Smooth muscle cell (in vitro differentiated cells): Measurements from ENCODE around the gene METTL4. TPM values are rescaled to one million over a fixed set of nuclear protein-coding genes. Genes with fewer than 3 reads are reported as not detected.
A peak's percentile ranks its signal among the peaks of the same experiment; 100 is the strongest.

Experiments used
- DNase-seq: peaks from one replicate; lab custom pipeline; 2025; ENCODE audit not compliant: unreplicated experiment; lab: John Stamatoyannopoulos, UW
- H2AFZ ChIP-seq: fragments of 200-600 bp; sonication (generic); 2 replicates; pipeline ENCODE4 v1.6.0; 2016; ENCODE audit warnings: antibody characterized with exemption, low read depth, mild to moderate bottlenecking
- H3F3A ChIP-seq: fragments of 200-600 bp; sonication (generic); 2 replicates; pipeline ENCODE4 v1.6.0; 2017; ENCODE audit warnings: antibody characterized with exemption, low read depth
- H3K27ac ChIP-seq: fragments of 200-600 bp; sonication (generic); 2 replicates; pipeline ENCODE4 v1.5.1; 2016; ENCODE audit warnings: low read depth, mild to moderate bottlenecking
- H3K27me3 ChIP-seq: fragments of 200-600 bp; sonication (generic); 2 replicates; pipeline ENCODE4 v1.6.1; 2016; ENCODE audit warnings: low read depth, mild to moderate bottlenecking
- H3K36me3 ChIP-seq: fragments of 200-600 bp; sonication (generic); 2 replicates; pipeline ENCODE4 v1.5.1; 2016; ENCODE audit warnings: low read depth
- H3K4me1 ChIP-seq: fragments of 200-600 bp; sonication (generic); 2 replicates; pipeline ENCODE4 v1.5.1; 2016; ENCODE audit warnings: low read depth
- H3K4me2 ChIP-seq: fragments of 200-600 bp; sonication (generic); 2 replicates; pipeline ENCODE4 v1.6.0; 2016; ENCODE audit warnings: mild to moderate bottlenecking
- H3K4me3 ChIP-seq: fragments of 200-600 bp; sonication (generic); 2 replicates; pipeline ENCODE4 v1.5.1; 2016; ENCODE audit warnings: mild to moderate bottlenecking
- H3K79me2 ChIP-seq: fragments of 200-600 bp; sonication (generic); 2 replicates; pipeline ENCODE4 v1.6.0; 2016; ENCODE audit warnings: low read depth, mild to moderate bottlenecking
- H3K9ac ChIP-seq: fragments of 200-600 bp; sonication (generic); 2 replicates; pipeline ENCODE4 v1.6.0; 2016; ENCODE audit warnings: low read depth
- H3K9me3 ChIP-seq: fragments of 200-600 bp; sonication (generic); replicated peaks from 2 replicates; pipeline ENCODE4 v1.5.1; 2016; ENCODE audit warnings: low read depth
- H4K20me1 ChIP-seq: fragments of 200-600 bp; sonication (generic); 2 replicates; pipeline ENCODE4 v1.6.0; 2016; ENCODE audit warnings: low read depth
- CTCF ChIP-seq: fragments of 200-600 bp; sonication (generic); IDR thresholded peaks from 2 replicates; pipeline ENCODE4 v1.5.1; 2017; ENCODE audit warnings: borderline replicate concordance, mild to moderate bottlenecking, antibody characterized with exemption; ENCODE audit not compliant: insufficient read depth, poor library complexity, severe bottlenecking
- WGBS: methylation state at CpG from one replicate; pipeline ENCODE4 v1.1.7; 2016; ENCODE audit warnings: low lambda C conversion rate; 5-methylcytosine and 5-hydroxymethylcytosine counted together
- polyA plus RNA-seq: library from polyadenylated mRNA; unstranded; fragments of >200 nt; fragmentation: Nextera tagmentation; extraction: Ambion mirVana; gene quantifications from 2 replicates; pipeline ENCODE4 v1.2.1, GENCODE V29; 2016
- total RNA-seq: library from RNA; depleted of rRNA; stranded (reverse); fragments of >200 nt; gene quantifications from 2 replicates; pipeline ENCODE4 v1.2.3, GENCODE V29; 2014

The METTL4 gene
- total and polyA plus RNA-seq, 2 experiments from 2014 or later = 8.2 to 27.7 TPM

DNA sequence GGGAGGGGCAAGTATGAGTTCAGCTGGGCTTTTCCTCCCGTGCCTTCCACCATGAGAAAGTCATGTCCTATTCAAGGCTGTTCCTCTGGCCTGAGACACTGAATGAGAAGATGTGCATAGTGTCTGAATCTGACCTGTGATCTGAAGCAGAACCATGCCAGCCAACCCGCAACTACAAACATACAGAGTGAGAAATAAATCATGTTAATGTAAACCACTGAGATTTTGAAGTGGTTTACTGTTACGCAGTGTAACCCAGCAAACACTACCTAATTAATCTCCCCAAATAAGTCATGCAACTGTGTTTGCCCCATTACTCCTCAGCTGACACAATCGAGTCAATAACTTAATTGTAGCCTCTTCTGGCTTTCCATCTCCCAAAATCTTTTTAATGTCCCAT is 49.2 kb downstream of the METTL4 start:
- Histone ChIP-seq H3K27me3 (no peaks in the 10 kb centered on the region), H3K9me3 (no peaks in the 10 kb centered on the region), H3K36me3 (no peaks in the 10 kb centered on the region), H3K79me2 (no peaks in the 10 kb centered on the region), H3K9ac (no peak overlapping the region), H3K4me1 (no peaks in the 10 kb centered on the region), H3K27ac (no peak overlapping the region), H2AFZ (no peak overlapping the region), H3F3A (no peaks in the 10 kb centered on the region), H3K4me3 (no peak overlapping the region), H4K20me1 (no peaks in the 10 kb centered on the region), H3K4me2 (no peak overlapping the region)
- 75% methylated on average over 4 of the region's 4 CpGs for WGBS
- DNase-seq = no peak
- no peak for TF ChIP-seq CTCF

- no peak overlapping the region for H3K9ac ChIP-seq
- no peaks in the 10 kb centered on the region for H3K9me3 ChIP-seq
- peaks cover 5% of the 10 kb centered on the region for H3K4me1 ChIP-seq
- WGBS = 57% methylated on average over 5 of the region's 5 CpGs
- no peak for TF ChIP-seq CTCF
- H4K20me1 ChIP-seq = no peaks in the 10 kb centered on the region
- no peaks in the 10 kb centered on the region for H3K79me2 ChIP-seq
- H3K27me3 ChIP-seq = no peaks in the 10 kb centered on the region
- no peak for DNase-seq
- H3K36me3 ChIP-seq = no peaks in the 10 kb centered on the region
- peaks cover 3% of the 10 kb centered on the region for H3F3A ChIP-seq
- H3K4me3 ChIP-seq = no peak overlapping the region
- H2AFZ ChIP-seq = no peak overlapping the region
- H3K27ac ChIP-seq = peak overlapping the region; percentile 36
- H3K4me2 ChIP-seq = no peak overlapping the region
These were observed 52.8 kb downstream of the METTL4 start for GRCh38 chr18:2518473-2518872.

- 60% methylated on average over 5 of the region's 5 CpGs for WGBS
- peaks cover 3% of the 10 kb centered on the region for H3F3A ChIP-seq
- no peaks in the 10 kb centered on the region for H3K36me3 ChIP-seq
- H3K79me2 ChIP-seq = no peaks in the 10 kb centered on the region
- H2AFZ ChIP-seq = no peak overlapping the region
- H3K4me3 ChIP-seq = no peak overlapping the region
- no peak for TF ChIP-seq CTCF
- DNase-seq = no peak
- peaks cover 5% of the 10 kb centered on the region for H3K4me1 ChIP-seq
- H3K9me3 ChIP-seq = no peaks in the 10 kb centered on the region
- H3K9ac ChIP-seq = peak overlapping the region; percentile 27
- peak overlapping the region; percentile 74 for H3K4me2 ChIP-seq
- H3K27ac ChIP-seq = peak overlapping the region; percentile 84
- H3K27me3 ChIP-seq = no peaks in the 10 kb centered on the region
- no peaks in the 10 kb centered on the region for H4K20me1 ChIP-seq
These were observed 55.2 kb downstream of the METTL4 start for GRCh38 chr18:2515908-2516625.

DNA sequence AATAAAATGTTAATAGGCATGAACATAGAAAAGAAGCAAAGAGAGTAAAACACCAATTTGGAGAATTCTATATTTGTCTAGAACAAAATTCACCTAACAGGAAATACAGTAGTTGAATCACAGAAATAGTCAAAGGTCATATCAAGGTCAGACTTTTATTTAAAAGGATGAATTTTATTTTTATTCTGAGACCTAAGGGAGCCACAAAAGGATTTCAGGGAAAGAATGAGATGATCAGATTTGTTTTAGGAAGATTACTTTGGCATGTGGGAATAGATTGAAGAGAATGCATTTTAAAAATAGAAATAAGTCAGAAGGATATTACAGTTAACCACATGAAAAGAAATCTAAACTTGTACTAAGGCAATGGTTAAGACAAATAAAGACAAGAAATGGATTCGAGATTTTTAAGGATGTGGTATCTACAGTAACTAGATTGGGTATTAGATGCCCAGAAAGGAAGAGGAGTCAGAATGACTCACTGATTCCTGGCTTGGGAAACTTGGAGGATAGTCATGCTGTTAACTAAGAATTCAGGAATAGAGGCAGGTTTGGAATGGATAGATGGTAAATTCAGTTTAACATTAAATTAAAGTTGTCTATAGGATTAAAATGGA is 56.0 kb downstream of the METTL4 start:
- Histone ChIP-seq H3F3A (peaks cover 3% of the 10 kb centered on the region), H3K79me2 (no peaks in the 10 kb centered on the region), H3K4me1 (peaks cover 5% of the 10 kb centered on the region), H3K9me3 (no peaks in the 10 kb centered on the region), H3K27ac (peak overlapping the region; percentile 84), H2AFZ (no peak overlapping the region), H3K27me3 (no peaks in the 10 kb centered on the region), H3K4me2 (peak overlapping the region; percentile 74), H4K20me1 (no peaks in the 10 kb centered on the region), H3K9ac (peak overlapping the region; percentile 27), H3K4me3 (no peak overlapping the region), H3K36me3 (no peaks in the 10 kb centered on the region)
- no peak for TF ChIP-seq CTCF
- 11% methylated on average over 1 of the region's 1 CpG for WGBS
- no peak for DNase-seq
